Upper lobe of right lung (tissue), 1 donor: ENCODE measurements around the gene FTCD. TPM values are rescaled to one million over a fixed set of nuclear protein-coding genes. Genes with fewer than 3 reads are reported as not detected.

ENCODE experiments used
- ATAC-seq: fragments of 200-7000 bp; cut with Tn5 transposase; one replicate; pipeline ENCODE4 v1.9.1; 2020; ENCODE audit warnings: mild to moderate bottlenecking, moderate library complexity
- DNase-seq: peaks from one replicate; pipeline ENCODE4 v3.0.0-alpha.2; 2020
- H3K27ac ChIP-seq: fragments of 200-600 bp; one replicate; pipeline ENCODE4 v1.8.0; 2022
- H3K27me3 ChIP-seq: fragments of 200-600 bp; one replicate; pipeline ENCODE4 v1.8.0; 2022; ENCODE audit warnings: mild to moderate bottlenecking
- H3K36me3 ChIP-seq: fragments of 200-600 bp; one replicate; pipeline ENCODE4 v1.8.0; 2022
- H3K4me1 ChIP-seq: fragments of 200-600 bp; one replicate; pipeline ENCODE4 v1.8.0; 2022
- H3K4me3 ChIP-seq: fragments of 200-600 bp; one replicate; pipeline ENCODE4 v1.8.0; 2022; ENCODE audit warnings: mild to moderate bottlenecking
- H3K9me3 ChIP-seq: fragments of 200-600 bp; one replicate; pipeline ENCODE4 v1.8.0; 2022
- intact Hi-C: fragments of 100-400 bp; cut with DNase I; formaldehyde crosslinking; loops from one replicate; pipeline ENCODE4 v1.11.0; 2022
- total RNA-seq: library from RNA; stranded (reverse); fragmentation: NEBNext Ultra II Directional; extraction: Animal tissue kit (Norgen Biotek cat#: 25700); gene quantifications from one replicate; pipeline ENCODE4 v1.2.1, GENCODE V29; 2021
- TF ChIP-seq, protein P1 (sequence below): fragments of 200-600 bp; IDR thresholded peaks from one replicate; pipeline ENCODE4 v1.8.0; 2022; ENCODE audit warnings: antibody characterized with exemption
- donor health status: DM: no; HTN: yes; CAD: no; lungs with severe emphysema.

FTCD gene
- total RNA-seq, 1 donor from 2014 or later, result 0.46 TPM

DNA sequence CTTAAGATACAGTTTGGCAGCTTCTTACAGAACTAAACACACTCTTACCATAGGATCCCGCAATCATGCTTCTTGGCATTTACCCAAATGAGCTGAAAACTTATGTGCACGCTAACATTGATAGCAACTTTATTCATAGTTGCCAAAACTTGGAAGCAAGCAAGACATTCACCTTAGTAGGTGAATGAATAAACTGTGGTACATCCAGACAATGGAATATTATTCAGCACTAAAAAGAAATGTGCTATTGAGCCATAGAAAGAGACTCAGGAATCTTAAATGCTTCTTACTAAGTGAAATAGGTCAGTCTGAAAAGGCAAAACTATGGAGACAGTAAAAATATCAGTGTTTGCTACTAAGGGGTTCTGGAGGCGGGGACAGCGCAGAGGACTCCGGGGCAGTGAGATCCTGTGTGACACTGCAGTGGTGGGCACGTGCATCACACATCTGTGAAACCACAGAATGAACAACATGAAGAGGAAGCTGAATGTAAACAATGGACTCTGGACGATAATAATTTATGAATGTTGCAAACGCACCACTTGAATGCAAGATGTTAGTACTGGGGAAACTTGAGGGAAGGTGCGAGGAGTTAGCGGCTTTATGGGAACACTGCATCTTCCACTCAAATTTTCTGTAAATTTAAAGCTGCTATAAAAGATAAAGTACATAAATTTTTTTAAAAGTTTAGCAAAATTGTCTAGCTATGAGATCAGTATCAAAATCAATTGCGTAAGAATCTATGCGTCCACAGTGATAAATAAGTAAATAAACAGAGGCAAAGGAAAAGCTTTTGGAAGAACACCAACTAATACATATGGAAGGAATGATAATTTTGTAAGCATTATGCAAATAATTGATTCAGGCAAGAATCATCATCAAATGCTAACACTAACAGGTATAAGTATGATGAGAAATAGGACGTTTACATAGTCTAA lies 44.3 kb upstream of the FTCD start:
- H3K4me1 ChIP-seq, result no peaks in the 10 kb centered on the region
- H3K27me3 ChIP-seq, result no peaks in the 10 kb centered on the region
- H3K4me3 ChIP-seq, result no peak overlapping the region
- H3K27ac ChIP-seq, result no peak overlapping the region
- intact Hi-C loops, result no loop called here
- TF ChIP-seq, protein P1, sequence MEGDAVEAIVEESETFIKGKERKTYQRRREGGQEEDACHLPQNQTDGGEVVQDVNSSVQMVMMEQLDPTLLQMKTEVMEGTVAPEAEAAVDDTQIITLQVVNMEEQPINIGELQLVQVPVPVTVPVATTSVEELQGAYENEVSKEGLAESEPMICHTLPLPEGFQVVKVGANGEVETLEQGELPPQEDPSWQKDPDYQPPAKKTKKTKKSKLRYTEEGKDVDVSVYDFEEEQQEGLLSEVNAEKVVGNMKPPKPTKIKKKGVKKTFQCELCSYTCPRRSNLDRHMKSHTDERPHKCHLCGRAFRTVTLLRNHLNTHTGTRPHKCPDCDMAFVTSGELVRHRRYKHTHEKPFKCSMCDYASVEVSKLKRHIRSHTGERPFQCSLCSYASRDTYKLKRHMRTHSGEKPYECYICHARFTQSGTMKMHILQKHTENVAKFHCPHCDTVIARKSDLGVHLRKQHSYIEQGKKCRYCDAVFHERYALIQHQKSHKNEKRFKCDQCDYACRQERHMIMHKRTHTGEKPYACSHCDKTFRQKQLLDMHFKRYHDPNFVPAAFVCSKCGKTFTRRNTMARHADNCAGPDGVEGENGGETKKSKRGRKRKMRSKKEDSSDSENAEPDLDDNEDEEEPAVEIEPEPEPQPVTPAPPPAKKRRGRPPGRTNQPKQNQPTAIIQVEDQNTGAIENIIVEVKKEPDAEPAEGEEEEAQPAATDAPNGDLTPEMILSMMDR, result no peak
- DNase-seq (peak; percentile 8), ATAC-seq (no peak)
- H3K36me3 ChIP-seq, result peaks cover 75% of the 10 kb centered on the region
- H3K9me3 ChIP-seq, result no peaks in the 10 kb centered on the region

DNA sequence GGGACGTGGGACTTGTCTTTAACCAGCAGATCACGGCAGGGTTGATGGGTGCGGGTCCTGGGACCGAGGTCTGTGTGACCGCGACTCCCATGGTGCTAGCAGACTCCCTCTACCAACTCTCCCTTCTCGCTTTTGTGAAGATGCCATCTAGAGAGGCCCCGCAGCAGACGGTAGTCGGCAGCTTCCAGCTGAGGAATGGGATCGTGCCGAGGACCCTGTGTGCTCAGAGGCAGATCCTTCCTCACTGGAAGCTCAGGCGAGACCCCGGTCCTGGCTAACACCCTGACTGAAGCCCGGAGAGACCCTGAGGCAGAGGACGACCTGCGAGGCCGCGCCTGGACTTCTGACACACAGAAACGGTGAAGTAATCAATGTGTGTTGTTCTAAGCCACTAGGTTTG lies 41.4 kb upstream of the FTCD start:
- H3K4me1 ChIP-seq, result no peaks in the 10 kb centered on the region
- no peak overlapping the region for H3K4me3 ChIP-seq
- DNase-seq, result peak; percentile 52
- ATAC-seq, result no peak
- H3K9me3 ChIP-seq, result no peaks in the 10 kb centered on the region
- TF ChIP-seq, protein P1, result no peak
- H3K27me3 ChIP-seq, result no peaks in the 10 kb centered on the region
- no peak overlapping the region for H3K27ac ChIP-seq
- intact Hi-C loops, result no loop called here
- peaks cover 76% of the 10 kb centered on the region for H3K36me3 ChIP-seq

DNA sequence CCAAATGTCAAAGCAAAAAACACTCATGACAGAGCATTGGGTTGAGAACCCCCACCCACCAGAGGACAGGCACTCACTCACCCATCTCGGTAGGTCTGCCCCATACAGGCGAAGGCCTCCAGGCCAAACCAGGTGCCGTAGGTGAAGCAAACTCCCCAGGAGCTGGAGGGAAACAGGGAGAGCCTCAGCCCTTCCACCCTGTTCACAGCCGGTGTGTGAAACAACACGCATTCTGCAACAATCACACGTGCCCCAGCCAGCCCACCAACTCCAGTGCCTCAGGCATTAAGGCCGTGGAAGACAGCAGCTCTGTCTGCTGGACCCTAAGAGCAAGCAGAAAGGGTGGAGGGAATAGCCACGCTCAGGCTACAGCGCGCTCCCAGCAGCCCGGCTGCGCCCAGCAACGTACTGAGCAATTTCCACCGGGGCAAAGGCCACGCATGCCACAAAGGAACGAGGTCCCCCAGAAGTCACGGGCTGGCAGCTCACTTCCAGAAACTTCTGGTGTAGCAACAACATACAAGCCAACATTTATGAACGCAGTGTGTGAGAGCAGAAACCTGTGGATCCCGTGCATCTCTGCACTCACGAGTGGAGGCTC lies 40.3 kb upstream of the FTCD start:
- H3K36me3 ChIP-seq, result peaks cover 85% of the 10 kb centered on the region
- ATAC-seq, result no peak
- no peaks in the 10 kb centered on the region for H3K4me1 ChIP-seq
- no peaks in the 10 kb centered on the region for H3K9me3 ChIP-seq
- peak; percentile 43 for DNase-seq
- intact Hi-C loops, result no loop called here
- H3K27ac ChIP-seq, result no peak overlapping the region
- TF ChIP-seq, protein P1, result no peak
- H3K4me3 ChIP-seq, result no peak overlapping the region
- H3K27me3 ChIP-seq, result no peaks in the 10 kb centered on the region

DNA sequence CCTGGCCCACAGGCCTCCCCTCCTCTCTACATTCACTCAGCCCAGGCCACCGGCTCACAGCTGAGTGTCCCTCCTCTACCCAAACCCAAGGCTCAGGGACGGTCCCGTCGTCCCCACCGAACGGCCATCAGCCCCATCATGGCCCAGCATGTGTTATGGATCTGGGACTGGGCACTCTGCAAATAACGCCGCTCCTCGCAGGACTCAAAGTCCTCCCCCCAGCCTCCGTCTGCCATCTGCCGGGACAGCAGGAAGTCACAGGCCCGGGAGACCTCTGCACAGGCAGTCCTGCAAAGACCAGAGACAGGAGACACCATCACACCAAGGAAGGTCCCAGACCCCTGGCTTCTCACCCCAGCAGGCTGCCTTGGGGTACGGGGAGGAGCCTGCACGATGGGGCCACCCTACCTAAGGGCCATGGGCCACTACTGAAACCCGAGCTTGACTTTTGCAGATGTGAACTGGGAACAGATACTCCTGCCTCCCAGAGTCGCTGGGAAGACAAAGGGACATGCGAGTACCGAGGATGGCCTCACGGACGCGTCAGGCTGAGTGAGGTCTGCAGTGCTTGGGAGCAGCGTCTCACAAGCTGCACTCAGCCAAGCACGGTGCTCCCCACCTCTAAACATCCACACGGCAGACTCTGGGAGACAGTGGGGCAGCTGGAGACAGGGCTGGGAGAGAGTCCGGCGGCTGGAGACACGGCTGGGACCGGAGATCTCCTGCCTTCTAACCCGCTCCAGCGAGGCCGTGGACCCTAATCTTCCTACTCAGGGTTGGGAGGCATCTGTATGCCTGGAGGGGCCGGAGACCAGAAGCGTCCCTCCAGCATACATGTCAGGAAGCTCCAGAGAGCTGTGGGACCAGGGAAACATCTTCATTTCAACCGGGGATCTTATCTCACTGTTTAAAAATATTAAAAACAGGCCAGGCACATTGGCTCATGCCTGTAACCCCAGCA lies 39.3 kb upstream of the FTCD start:
- H3K27ac ChIP-seq, result no peak overlapping the region
- DNase-seq (peak; percentile 64), ATAC-seq (no peak)
- H3K27me3 ChIP-seq, result no peaks in the 10 kb centered on the region
- TF ChIP-seq, protein P1, result no peak
- H3K4me1 ChIP-seq, result no peaks in the 10 kb centered on the region
- peaks cover 81% of the 10 kb centered on the region for H3K36me3 ChIP-seq
- H3K9me3 ChIP-seq, result no peaks in the 10 kb centered on the region
- intact Hi-C loops, result no loop called here
- no peak overlapping the region for H3K4me3 ChIP-seq

DNA sequence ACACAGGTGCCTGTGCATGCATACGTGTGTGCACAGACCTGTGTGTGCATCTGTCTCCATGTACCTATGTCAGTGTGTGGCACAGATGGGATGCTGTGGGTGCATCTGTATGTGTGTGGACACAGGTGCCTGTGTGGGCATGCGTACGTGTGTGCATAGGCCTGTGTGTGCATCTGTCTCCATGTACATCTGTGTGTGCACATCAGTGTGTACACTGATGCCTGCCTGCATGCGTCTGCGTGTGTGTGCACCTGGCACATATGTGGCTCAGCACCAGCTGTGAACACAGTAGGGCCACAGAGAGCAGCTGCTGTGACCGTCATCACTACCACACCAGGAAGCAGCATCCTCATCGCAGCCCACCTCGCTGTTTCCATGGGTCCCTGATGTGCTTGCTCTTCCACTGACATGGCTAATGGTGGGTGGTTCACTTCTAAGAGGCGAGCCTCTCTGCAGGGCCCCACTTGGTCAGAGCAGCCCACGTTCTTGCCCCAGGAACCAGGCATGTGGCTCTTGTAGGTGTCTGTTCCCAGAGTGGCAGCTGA lies 38.5 kb upstream of the FTCD start:
- Histone ChIP-seq H3K4me1 (no peaks in the 10 kb centered on the region), H3K27me3 (no peaks in the 10 kb centered on the region), H3K4me3 (no peak overlapping the region), H3K27ac (no peak overlapping the region), H3K9me3 (no peaks in the 10 kb centered on the region), H3K36me3 (peaks cover 74% of the 10 kb centered on the region)
- intact Hi-C loops, result no loop called here
- TF ChIP-seq, protein P1, result no peak
- ATAC-seq (no peak), DNase-seq (no peak)
